Duodenal mucosa (tissue), 2 donors: Measurements from ENCODE around the gene GNB1.
"Not testable (repeated sequence)": the region's sequence is repeated elsewhere in the genome, so short reads cannot be mapped to it uniquely, and the experiment has no call there.

Source experiments
- H3K27ac ChIP-seq: one replicate; pipeline ENCODE4 v1.7.0; 2013; ENCODE audit warnings: low read depth, low read length
- H3K27me3 ChIP-seq, 2 donors: one replicate each; pipeline ENCODE4 v1.7.0; 2013; ENCODE audit warnings: low read length in 2 of 2, control low read depth in 1 of 2; ENCODE audit not compliant: insufficient read depth in 2 of 2, control insufficient read depth in 1 of 2
- H3K36me3 ChIP-seq, 2 donors: one replicate each; pipeline ENCODE4 v1.7.0; 2013; ENCODE audit warnings: low read length in 2 of 2, control low read depth in 1 of 2; ENCODE audit not compliant: insufficient read depth in 2 of 2, control insufficient read depth in 1 of 2
- H3K4me1 ChIP-seq, 2 donors: one replicate each; pipeline ENCODE4 v1.7.0; 2013; ENCODE audit warnings: low read length in 2 of 2, control low read depth in 1 of 2; ENCODE audit not compliant: insufficient read depth in 2 of 2, control insufficient read depth in 1 of 2
- H3K4me3 ChIP-seq, 2 donors: one replicate each; pipeline ENCODE4 v1.7.0; 2013; ENCODE audit warnings: low read length in 2 of 2, low read depth in 1 of 2
- H3K9ac ChIP-seq, 2 donors: one replicate each; pipeline ENCODE4 v1.7.0; 2013; ENCODE audit warnings: low read length in 2 of 2, low read depth in 1 of 2
- H3K9me3 ChIP-seq, 2 donors: one replicate each; pipeline ENCODE4 v1.7.0; 2013; ENCODE audit warnings: low read length in 2 of 2, control low read depth in 1 of 2; ENCODE audit not compliant: control insufficient read depth in 1 of 2

The GNB1 gene

GRCh38 chr1:1890506-1891348, at the start of gene GNB1:
TSS of gene GNB1 (minus strand) at chr1:1891087. CDS start at chr1:1825453, 65,634 bp downstream.
- H3K36me3 ChIP-seq = no peaks in the 10 kb centered on the region
- H3K9ac ChIP-seq = peak within 1 kb of the TSS; percentile 81 to 91
- peak within 1 kb of the TSS; percentile 92 for H3K27ac ChIP-seq
- H3K4me3 ChIP-seq = peak within 1 kb of the TSS; percentile 80 to 83
- peaks cover 45 to 52% of the 10 kb centered on the region in 2 donors for H3K4me1 ChIP-seq
- H3K27me3 ChIP-seq = no peaks in the 10 kb centered on the region
- no peaks in the 10 kb centered on the region for H3K9me3 ChIP-seq

- Histone ChIP-seq H3K36me3 (no peaks in the 10 kb centered on the region), H3K27me3 (peaks cover 0 to 10% of the 10 kb centered on the region in 2 donors), H3K4me3 (no peak overlapping the region), H3K9ac (no peak overlapping the region), H3K4me1 (peaks cover 8 to 32% of the 10 kb centered on the region in 2 donors), H3K27ac (no peak overlapping the region), H3K9me3 (no peaks in the 10 kb centered on the region)
Measured at GRCh38 chr1:1940123-1940425, 49.2 kb upstream of the GNB1 start.

- H3K9ac ChIP-seq = no peak overlapping the region
- H3K4me1 ChIP-seq = peaks cover 8 to 32% of the 10 kb centered on the region in 2 donors
- no peaks in the 10 kb centered on the region for H3K36me3 ChIP-seq
- no peak overlapping the region for H3K4me3 ChIP-seq
- no peaks in the 10 kb centered on the region for H3K9me3 ChIP-seq
- no peak overlapping the region for H3K27ac ChIP-seq
- peaks cover 0 to 10% of the 10 kb centered on the region in 2 donors for H3K27me3 ChIP-seq
Measured at GRCh38 chr1:1939296-1940122, 48.6 kb upstream of the GNB1 start.

- no peaks in the 10 kb centered on the region for H3K36me3 ChIP-seq
- peaks cover 1 to 25% of the 10 kb centered on the region in 2 donors for H3K4me1 ChIP-seq
- H3K27me3 ChIP-seq = peaks cover 0 to 7% of the 10 kb centered on the region in 2 donors
- no peak overlapping the region for H3K27ac ChIP-seq
- H3K9ac ChIP-seq = no peak overlapping the region
- H3K9me3 ChIP-seq = no peaks in the 10 kb centered on the region
- H3K4me3 ChIP-seq = no peak overlapping the region
Measured at GRCh38 chr1:1938613-1939295, 47.9 kb upstream of the GNB1 start.

GRCh38 chr1:1938276-1938573, 47.3 kb upstream of the GNB1 start:
- H3K9ac ChIP-seq = no peak overlapping the region
- no peaks in the 10 kb centered on the region for H3K36me3 ChIP-seq
- peaks cover 0 to 7% of the 10 kb centered on the region in 2 donors for H3K27me3 ChIP-seq
- no peak overlapping the region for H3K4me3 ChIP-seq
- H3K9me3 ChIP-seq = no peaks in the 10 kb centered on the region
- H3K27ac ChIP-seq = no peak overlapping the region
- H3K4me1 ChIP-seq = peaks cover 0 to 20% of the 10 kb centered on the region in 2 donors

- no peak overlapping the region for H3K27ac ChIP-seq
- H3K9me3 ChIP-seq = no peaks in the 10 kb centered on the region
Measured at GRCh38 chr1:1937549-1938275, 46.8 kb upstream of the GNB1 start.

GRCh38 chr1:1937061-1937460, 46.2 kb upstream of the GNB1 start:
- H3K4me3 ChIP-seq = no peak overlapping the region
- no peaks in the 10 kb centered on the region for H3K36me3 ChIP-seq
- peaks cover 0 to 9% of the 10 kb centered on the region in 2 donors for H3K4me1 ChIP-seq
- peaks cover 0 to 7% of the 10 kb centered on the region in 2 donors for H3K27me3 ChIP-seq
- H3K9ac ChIP-seq = no peak overlapping the region
- no peaks in the 10 kb centered on the region for H3K9me3 ChIP-seq
- no peak overlapping the region for H3K27ac ChIP-seq

More at GRCh38 chr1:1937549-1938275, 46.8 kb upstream of the GNB1 start:
- H3K4me3 ChIP-seq = no peak overlapping the region
- no peak overlapping the region for H3K9ac ChIP-seq
- H3K27me3 ChIP-seq = peaks cover 0 to 7% of the 10 kb centered on the region in 2 donors
- H3K36me3 ChIP-seq = no peaks in the 10 kb centered on the region
- peaks cover 0 to 15% of the 10 kb centered on the region in 2 donors for H3K4me1 ChIP-seq

- H3K4me3 ChIP-seq, H3K27me3 ChIP-seq, H3K9me3 ChIP-seq, H3K9ac ChIP-seq, H3K4me1 ChIP-seq, H3K27ac ChIP-seq, H3K36me3 ChIP-seq: not testable (repeated sequence)
Measured at GRCh38 chr1:1934848-1935247, 44.0 kb upstream of the GNB1 start.

- H3K9me3 ChIP-seq = no peaks in the 10 kb centered on the region
- no peak overlapping the region for H3K27ac ChIP-seq
- peaks cover 0 to under 1% of the 10 kb centered on the region in 2 donors for H3K4me1 ChIP-seq
- no peaks in the 10 kb centered on the region for H3K27me3 ChIP-seq
- no peak overlapping the region for H3K9ac ChIP-seq
- no peaks in the 10 kb centered on the region for H3K36me3 ChIP-seq
- no peak overlapping the region for H3K4me3 ChIP-seq
Measured at GRCh38 chr1:1929639-1930545, 39.0 kb upstream of the GNB1 start.
